Coronary artery (tissue), 2 donors: ENCODE results near the gene RPL39L.

Experiments
- DNase-seq: peaks from one replicate; pipeline ENCODE4 v3.0.0-alpha.2; 2017; ENCODE audit warnings: low spot score
- H3K27ac ChIP-seq, 2 donors: fragments of 200-600 bp; sonication (generic); one replicate each; pipeline ENCODE4 v1.5.1; 2016 to 2019
- H3K4me3 ChIP-seq: fragments of 200-600 bp; sonication (generic); 2 replicates; pipeline ENCODE4 v1.5.1; 2016; ENCODE audit warnings: mild to moderate bottlenecking, moderate library complexity
- TF ChIP-seq, protein P1 (sequence below): fragments of 200-600 bp; sonication (generic); IDR thresholded peaks from one replicate; pipeline ENCODE4 v1.5.1; 2019; ENCODE audit warnings: antibody characterized with exemption

The RPL39L gene

DNA sequence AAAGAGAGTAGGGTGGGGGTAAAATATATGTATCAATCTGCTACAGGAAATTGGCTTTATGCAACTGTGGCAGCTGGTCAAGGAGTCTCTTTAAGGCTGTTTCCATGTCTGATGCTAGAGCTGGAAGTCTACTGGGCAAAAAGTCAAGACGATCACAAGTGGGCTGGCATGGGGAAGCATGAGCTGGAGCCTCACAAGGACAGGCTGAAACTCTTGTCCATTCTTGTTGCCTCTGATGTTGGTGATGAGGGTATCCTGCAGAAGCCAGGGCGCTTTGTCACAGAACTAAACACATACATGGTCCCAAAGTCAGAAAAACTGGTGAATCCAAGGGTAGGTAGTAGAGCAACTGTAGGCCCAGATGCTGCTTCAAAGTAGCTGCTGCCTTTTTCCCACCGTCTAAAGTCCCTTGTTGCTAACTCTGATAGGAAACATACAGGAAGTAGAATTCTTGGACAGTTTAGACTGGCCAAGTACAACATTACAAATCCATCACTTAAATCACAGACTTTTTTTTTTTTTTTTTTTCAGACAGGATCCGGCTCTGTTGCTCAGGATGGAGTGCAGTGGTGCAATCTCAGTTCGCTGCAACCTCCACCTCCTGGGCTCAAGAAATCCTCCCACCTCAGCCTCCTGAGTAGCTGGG is 54.2 kb downstream of the RPL39L start:
- Histone ChIP-seq H3K4me3 (no peak overlapping the region), H3K27ac (peak overlapping the region; percentile 6 to 62)
- TF ChIP-seq, protein P1, sequence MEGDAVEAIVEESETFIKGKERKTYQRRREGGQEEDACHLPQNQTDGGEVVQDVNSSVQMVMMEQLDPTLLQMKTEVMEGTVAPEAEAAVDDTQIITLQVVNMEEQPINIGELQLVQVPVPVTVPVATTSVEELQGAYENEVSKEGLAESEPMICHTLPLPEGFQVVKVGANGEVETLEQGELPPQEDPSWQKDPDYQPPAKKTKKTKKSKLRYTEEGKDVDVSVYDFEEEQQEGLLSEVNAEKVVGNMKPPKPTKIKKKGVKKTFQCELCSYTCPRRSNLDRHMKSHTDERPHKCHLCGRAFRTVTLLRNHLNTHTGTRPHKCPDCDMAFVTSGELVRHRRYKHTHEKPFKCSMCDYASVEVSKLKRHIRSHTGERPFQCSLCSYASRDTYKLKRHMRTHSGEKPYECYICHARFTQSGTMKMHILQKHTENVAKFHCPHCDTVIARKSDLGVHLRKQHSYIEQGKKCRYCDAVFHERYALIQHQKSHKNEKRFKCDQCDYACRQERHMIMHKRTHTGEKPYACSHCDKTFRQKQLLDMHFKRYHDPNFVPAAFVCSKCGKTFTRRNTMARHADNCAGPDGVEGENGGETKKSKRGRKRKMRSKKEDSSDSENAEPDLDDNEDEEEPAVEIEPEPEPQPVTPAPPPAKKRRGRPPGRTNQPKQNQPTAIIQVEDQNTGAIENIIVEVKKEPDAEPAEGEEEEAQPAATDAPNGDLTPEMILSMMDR = no peak
- DNase-seq = no peak

DNA sequence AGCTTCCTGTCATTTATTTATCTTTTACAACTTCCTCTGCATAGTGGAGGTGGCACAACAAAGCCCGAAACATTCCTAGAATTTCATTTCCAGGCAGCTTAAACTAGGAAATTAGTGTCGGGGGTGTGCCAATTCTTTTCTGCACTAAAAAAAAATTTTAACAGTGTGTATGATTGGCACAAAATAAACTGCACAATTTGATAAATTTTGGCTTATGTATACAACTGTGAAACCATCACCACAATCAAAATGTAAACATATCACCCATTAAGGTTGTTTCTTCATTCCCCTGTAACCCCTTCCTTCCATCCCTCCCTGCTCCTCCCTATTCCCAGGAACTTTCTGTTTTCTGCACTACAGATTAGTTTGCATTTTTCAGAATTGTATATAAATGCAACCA is 54.7 kb downstream of the RPL39L start:
- Histone ChIP-seq H3K27ac (peak overlapping the region; percentile 6 to 62), H3K4me3 (no peak overlapping the region)
- DNase-seq = no peak
- TF ChIP-seq, protein P1 = no peak

DNA sequence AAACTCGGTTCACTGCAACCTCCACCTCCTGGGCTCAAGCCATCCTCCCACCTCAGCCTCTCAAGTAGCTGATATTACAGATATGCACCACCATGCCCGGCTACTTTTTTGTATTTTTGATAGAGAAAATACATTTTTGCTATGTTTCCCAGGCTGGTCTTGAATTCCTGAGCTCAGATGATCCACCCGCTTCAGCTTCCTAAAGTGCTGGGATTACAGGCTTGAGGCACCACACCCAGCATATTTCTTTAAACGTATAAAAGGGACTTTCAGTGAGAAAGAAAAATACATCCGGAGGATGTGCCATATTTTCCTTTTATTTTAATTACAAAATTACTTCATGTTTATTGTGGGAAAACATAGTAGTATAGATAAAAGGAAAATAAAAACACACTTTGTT is 55.2 kb downstream of the RPL39L start:
- TF ChIP-seq, protein P1 = no peak
- Histone ChIP-seq H3K4me3 (no peak overlapping the region), H3K27ac (no peak overlapping the region)
- no peak for DNase-seq

DNA sequence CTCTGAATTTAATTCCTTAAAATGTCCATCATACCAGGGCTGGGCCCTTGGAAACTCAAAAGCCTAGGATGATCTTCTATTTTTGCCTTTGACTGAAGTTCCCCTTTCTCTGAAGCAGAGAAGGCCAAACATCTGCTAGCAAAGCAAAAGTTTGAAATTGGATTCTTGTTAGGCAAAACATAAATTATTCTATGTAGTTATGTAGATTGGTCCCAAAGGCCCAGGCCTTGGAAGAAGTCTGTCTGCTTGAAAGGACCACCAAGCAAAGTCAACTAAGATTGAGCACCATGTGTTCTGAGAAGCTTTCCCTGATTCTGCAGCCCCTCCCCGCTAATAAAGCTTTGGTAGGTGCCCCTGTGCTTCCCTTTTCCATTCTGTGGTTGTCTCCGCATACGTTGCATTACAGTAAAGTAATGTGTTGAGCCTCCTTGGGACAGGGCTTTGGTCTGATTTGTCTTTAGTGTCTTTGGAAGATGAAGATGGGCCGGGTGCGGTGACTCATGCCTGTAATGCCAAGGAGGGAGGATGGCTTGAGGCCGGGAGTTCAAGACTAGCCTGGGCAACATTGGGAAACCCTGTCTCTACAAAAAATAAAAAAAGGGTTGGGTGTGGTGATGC is 56.4 kb downstream of the RPL39L start:
- no peak overlapping the region for H3K4me3 ChIP-seq
- TF ChIP-seq, protein P1 = no peak
- H3K27ac ChIP-seq = no peak overlapping the region
- DNase-seq = no peak

DNA sequence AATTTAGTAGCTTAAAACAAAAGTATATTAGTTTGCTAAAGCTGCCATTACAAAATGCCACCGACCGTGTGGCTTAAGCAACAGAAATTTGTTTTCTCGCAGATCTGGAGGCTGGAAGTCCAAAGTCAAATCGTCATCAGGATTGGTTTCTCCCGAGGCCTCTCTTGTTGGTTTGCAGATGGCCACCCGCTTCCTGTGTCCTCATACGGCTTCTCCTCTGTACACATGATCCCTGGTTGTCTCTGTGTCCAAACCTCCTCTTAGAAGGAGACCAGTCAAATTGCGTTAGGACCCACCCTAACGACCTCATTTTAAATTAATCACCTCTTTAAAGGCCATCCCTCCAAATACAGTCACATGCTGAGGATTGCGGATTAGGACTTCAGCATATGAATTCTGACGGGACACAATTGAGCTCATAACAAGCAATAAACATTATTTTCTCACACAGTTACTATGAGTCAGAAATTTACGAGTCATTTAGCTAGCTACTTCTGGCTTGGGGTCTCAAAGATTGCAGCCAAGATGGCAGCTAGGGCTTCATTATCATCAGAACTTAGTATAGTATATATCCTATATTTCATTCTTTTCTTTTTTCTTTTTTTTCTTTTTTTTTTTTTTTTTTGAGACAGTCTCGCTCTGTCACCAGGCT is 58.4 kb downstream of the RPL39L start:
- Histone ChIP-seq H3K27ac (no peak overlapping the region), H3K4me3 (no peak overlapping the region)
- DNase-seq = no peak
- TF ChIP-seq, protein P1 = no peak

DNA sequence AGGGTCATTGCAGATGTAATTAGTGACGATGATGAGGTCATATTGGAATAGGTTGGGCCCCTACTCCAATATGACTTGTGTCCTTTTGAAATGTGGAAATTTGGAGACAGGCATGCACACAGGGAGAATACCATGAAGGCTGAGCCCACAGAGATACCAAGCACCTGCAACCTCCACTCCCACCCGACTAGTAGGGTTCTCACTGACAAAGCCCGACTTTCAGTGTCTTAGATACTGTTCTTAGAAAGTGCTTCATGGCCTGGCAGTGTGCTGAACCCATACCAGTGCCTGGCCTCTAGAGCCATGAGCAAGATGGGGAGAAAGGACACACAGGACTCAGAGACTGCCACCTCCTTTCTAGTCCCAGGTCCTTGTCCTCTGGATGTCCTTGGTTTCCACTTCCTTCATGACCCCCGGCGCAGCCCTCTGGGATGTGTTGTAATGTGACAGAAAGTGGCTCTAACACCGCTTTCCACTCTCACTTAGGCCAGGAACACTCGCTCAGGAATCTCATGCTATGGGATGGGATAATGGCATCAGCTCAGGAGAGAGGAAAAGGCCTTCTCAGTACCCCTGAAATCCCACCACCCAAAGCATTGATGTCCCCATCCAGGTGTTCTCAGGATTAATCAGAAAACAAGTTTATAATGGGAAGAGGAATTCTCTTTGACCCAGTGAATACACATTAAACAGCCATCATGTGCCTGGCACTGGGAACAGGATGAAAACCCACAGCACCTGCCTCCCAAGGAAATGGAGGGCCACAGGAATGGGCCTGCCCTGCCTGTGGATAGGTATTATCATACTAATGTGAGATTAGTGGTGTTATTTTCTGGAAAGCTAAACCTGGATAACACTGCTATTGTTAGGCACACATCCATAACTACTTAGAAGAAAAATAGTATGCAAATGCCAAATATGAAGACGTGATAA is 59.9 kb downstream of the RPL39L start:
- no peak overlapping the region for H3K27ac ChIP-seq
- DNase-seq = no peak
- no peak overlapping the region for H3K4me3 ChIP-seq
- TF ChIP-seq, protein P1 = no peak
